Femur (tissue), 1 donor: ENCODE measurements around the gene HTATIP2.
"Not testable (repeated sequence)": the region's sequence is repeated elsewhere in the genome, so short reads cannot be mapped to it uniquely, and the experiment has no call there.

Experiments used
- DNase-seq: peaks from one replicate; pipeline ENCODE4 v3.0.0-alpha.2; 2017

HTATIP2 gene

DNA sequence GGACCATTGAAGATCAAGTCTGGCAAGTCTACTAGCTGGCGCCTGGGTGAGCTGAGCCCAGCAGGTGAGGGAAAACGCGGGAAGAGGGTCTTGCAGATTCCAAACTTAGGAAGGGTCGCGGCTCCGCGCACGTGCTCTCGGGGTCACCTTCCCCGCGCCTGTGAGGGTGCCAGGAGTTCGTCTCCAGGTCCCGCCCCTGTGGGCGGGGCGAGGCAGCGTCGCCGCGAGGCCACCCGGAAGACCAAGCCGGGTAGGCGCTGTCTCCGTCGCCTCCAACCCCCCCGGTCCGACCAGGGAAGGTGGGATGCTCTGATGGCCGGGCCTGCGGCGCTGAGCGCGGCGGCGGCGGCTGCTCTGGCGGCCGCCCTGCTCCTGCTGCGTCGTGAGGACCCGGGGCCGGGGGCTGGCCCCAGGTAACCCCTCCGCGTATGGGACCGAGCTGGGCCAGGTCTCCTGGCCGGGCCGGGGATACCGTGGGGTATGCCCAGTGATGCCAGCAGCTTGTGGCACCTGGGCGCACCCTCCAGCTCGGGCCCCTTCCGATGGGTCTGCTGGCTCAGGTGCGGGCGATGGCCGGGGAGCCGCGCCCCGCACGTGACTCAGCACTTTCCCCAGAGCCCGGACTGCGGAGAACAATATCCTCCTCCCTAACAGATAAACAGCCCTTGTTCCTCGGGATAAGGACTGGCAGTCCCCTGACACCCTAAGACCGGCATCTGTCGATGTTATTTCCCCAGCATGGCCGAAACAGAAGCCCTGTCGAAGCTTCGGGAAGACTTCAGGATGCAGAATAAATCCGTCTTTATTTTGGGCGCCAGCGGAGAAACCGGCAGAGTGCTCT, at the start of gene HTATIP2:
TSS of gene HTATIP2 (plus strand) at position 215 of the 841 bp plus-strand sequence. CDS start at position 739, 524 bp downstream.
- DNase-seq = peak; percentile 47

- no peak for DNase-seq
These were observed 47.7 kb upstream of the HTATIP2 start for GRCh38 chr11:20315800-20316199.

GRCh38 chr11:20321177-20321576, 42.3 kb upstream of the HTATIP2 start:
- DNase-seq = no peak

DNA sequence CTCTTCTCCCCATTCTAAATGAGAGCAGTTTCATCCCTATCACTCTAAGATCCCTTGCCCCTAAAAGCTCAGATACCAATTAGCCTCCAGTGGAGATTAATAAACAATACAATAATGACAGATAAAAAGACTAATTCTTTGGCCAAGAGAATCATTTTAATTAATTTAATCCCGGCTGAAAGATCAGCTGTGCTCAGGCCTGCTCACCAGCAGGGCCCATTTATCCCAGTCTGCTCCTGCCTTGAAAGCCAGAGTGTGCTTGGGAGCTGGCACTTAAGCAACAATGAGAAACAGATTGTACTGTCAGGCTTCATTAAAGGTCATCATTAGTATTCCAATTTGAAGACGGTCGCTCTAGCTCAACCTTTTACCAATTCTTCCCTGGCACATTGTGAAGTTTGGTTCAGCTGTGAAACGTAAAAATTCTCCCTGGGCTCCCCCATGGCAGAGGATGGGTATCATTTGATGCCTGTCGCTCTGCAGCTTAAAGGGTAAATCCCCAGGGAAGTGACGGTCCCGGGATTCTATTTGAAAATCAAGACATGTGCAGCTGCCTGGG, 36.1 kb upstream of the HTATIP2 start:
- DNase-seq = no peak

GRCh38 chr11:20336056-20336455, 27.5 kb upstream of the HTATIP2 start:
- no peak for DNase-seq

GRCh38 chr11:20337526-20338154, 25.9 kb upstream of the HTATIP2 start:
- DNase-seq = peak; percentile 36

- peak; percentile 74 for DNase-seq
These were observed 21.0 kb upstream of the HTATIP2 start for GRCh38 chr11:20342347-20343141.

- no peak for DNase-seq
These were observed 12.4 kb upstream of the HTATIP2 start for GRCh38 chr11:20351136-20351535.

DNA sequence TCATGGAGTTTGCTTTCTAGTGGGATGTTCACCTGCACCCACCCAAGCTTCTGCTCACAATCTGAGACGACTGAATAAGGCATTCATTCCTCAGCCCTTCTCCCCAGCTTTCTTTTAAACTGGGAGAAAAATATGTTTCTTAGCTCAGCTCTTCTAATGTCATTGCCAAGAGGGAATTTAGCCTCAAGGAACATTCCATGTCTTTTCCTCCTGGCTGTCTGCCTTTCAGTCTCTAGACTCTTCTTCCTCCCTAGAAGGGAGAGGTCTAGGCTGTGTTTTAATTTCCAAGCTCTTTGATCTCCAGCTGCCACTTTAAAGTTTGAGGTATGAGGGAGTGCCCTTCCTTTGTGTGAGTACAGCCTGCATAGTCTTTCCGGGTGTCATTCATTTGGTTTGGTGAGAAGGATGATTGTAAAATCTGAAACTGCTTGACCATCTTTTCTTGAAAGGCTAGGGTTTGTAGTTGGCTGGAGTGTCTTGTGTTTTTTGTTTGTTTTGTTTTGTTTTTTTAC, 11.7 kb upstream of the HTATIP2 start:
- DNase-seq = no peak

- DNase-seq = peak; percentile 36
These were observed 9.6 kb upstream of the HTATIP2 start for GRCh38 chr11:20353829-20354434.

GRCh38 chr11:20355221-20356219, 8.0 kb upstream of the HTATIP2 start:
- DNase-seq = no peak

- DNase-seq = no peak
These were observed 6.4 kb upstream of the HTATIP2 start for GRCh38 chr11:20357150-20357549.

- DNase-seq = no peak
These were observed 2.9 kb upstream of the HTATIP2 start for GRCh38 chr11:20360650-20361049.

- DNase-seq = no peak
These were observed 1.0 kb upstream of the HTATIP2 start for GRCh38 chr11:20362481-20362880.

DNA sequence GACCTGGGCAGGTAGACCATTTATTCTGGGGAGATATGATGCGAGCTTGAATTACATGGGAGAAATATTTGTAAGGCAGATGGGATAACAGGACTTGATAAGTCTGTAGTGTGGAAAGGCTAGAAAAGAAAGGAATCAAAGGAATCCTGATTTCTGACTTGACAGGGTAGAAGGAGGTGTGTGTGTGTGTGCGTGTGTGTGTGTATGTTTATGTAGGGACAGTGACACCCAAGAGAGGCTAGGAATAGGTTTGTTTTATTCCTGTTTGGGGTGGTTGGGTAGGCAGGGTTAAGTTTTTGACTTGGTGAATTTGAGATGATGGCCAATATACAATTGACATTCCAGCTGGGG, 390 bp upstream of the HTATIP2 start:
- no peak for DNase-seq

GRCh38 chr11:20364341-20364792, 853 bp downstream of the HTATIP2 start:
- DNase-seq = no peak

DNA sequence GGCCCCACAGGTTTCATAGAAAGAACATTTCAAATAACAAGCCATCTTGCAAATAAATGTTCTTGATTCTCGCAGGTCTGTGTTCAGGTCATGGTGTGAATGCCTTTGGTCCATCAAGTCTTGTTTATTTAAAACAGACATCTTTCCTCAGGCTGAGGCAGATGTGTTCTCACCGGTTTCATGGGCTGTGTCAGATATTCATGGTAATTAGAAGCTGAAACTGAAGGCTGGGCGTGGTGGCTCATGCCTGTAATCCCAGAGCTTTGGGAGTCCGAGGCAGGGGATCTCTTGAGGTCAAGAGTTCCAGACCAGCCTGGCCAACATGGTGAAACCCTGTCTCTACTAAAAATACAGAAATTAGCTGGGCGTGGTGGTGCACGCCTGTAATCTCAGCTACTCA, 2.0 kb downstream of the HTATIP2 start:
- not testable (repeated sequence) for DNase-seq

DNA sequence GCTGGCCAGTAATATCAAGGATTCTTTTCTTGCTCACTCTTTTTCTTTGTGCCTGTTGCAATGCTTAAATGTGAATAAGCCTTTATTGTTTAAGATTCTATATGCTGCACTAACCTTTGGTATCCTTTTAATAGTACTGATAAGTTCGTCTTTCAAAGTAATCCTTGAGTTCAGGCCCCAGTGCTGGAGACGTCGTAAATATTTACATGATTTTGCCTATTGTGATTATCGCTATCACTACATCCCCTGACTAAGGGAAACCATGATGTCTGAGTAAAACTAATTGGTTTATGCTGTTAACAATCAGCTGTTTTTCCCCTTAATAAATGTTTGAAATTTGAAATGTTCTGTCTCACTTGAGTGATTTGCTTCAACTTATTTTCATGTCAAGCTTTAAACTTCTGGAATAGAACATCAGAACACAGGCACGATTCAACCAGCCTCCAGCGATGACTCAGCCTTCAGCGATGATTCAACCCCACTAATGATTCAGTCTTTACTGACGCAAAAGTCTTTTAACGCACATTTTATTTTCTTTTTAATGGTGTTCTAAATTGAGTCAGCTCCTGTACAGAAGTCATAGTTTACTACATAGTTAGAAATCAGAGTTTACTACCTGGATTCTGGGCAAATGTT, 3.9 kb downstream of the HTATIP2 start:
- no peak for DNase-seq

DNA sequence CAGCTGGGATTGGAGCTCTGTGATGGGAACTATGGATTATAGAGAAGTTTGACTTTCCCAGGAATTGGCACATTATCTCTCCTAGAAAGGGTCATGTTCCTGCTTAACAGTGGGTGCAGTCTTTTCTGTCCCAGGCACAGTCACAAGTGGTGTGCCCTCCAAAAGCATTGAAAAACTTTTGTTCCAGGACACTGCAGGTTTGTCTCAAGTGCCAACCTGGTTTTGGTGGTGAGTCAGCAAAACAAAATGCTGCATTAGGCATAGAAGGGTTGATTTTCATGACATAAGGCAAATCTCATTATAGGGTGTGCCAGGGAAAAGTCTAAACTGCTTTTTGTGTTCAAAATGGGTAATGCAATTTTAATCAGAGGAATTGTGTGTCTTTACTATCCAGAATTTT, 4.9 kb downstream of the HTATIP2 start:
- DNase-seq = no peak

- no peak for DNase-seq
These were observed 6.3 kb downstream of the HTATIP2 start for GRCh38 chr11:20369826-20370225.
